GM12865 (cell line): Measurements from ENCODE around the gene ZBED4.

ENCODE experiments used
- DNase-seq: peaks from one replicate; pipeline ENCODE4 v3.0.0; 2010; ENCODE audit warnings: low read depth
- H3K4me3 ChIP-seq: 2 replicates; pipeline ENCODE4 v1.5.1; 2011; ENCODE audit warnings: mild to moderate bottlenecking, low read depth, low read length, control low read depth
- TF ChIP-seq, protein P1 (sequence below): IDR thresholded peaks from 2 replicates; pipeline ENCODE4 v1.5.1; 2011; ENCODE audit warnings: low read length, control low read depth, low read depth, inconsistent platforms; ENCODE audit not compliant: insufficient read depth; ENCODE audit errors: missing control alignments

The ZBED4 gene

DNA sequence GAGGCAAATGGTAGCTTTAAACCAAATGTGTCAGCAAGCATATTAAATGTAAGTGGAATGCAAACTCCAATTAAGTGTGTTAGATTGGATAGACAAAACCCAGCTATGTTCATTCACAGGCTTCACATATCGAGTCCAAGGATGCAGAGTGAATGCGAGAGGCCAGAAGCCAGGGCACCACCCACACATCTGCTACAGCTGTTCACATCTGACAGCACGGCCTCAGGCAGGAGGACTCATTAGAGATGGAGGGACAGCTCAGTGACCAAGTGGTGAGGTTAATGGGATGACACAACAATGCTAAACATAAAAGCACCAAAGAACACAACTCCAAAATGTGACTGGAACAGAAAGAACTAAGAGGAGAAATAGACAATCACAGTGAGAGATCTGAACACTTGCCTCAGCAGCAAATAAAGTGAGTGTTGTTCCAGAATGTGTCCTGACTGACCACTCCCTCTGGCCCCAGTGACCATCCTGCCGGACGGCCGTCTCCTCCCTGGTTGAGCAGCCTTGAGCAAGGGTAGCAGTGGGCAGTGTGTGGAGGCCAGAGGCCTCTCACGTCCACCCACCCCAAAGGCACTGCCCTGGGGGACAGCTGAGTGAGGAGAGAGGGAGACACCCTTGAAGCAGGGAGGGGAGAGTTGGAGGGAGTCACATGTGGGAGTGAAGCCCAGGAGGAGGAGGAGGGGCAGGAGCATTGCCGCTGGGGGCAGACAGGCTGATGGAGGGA lies 40.8 kb downstream of the ZBED4 start:
- H3K4me3 ChIP-seq, result no peak overlapping the region
- TF ChIP-seq, protein P1, sequence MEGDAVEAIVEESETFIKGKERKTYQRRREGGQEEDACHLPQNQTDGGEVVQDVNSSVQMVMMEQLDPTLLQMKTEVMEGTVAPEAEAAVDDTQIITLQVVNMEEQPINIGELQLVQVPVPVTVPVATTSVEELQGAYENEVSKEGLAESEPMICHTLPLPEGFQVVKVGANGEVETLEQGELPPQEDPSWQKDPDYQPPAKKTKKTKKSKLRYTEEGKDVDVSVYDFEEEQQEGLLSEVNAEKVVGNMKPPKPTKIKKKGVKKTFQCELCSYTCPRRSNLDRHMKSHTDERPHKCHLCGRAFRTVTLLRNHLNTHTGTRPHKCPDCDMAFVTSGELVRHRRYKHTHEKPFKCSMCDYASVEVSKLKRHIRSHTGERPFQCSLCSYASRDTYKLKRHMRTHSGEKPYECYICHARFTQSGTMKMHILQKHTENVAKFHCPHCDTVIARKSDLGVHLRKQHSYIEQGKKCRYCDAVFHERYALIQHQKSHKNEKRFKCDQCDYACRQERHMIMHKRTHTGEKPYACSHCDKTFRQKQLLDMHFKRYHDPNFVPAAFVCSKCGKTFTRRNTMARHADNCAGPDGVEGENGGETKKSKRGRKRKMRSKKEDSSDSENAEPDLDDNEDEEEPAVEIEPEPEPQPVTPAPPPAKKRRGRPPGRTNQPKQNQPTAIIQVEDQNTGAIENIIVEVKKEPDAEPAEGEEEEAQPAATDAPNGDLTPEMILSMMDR, result no peak
- DNase-seq, result no peak

DNA sequence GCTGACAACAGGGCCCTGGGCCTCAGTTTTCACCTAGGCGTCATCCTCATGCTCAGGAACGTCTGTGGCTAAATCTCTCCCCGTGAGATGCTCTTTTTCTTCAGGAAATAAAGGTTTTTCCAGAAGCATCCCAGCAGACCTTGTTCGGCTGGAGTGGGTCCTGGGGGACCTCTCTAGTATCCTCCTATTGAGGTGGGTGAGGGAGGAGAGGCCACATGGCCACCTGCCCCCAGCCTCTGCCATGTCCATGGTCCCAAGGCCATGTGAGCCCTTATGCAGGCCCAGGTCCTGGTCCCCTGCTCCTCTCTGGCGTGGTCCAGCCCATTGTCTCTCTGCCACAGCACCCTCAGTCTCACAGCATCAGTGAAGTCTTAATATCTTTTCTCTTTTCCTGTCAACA lies 42.6 kb downstream of the ZBED4 start:
- TF ChIP-seq, protein P1, result no peak
- DNase-seq, result no peak
- no peak overlapping the region for H3K4me3 ChIP-seq

DNA sequence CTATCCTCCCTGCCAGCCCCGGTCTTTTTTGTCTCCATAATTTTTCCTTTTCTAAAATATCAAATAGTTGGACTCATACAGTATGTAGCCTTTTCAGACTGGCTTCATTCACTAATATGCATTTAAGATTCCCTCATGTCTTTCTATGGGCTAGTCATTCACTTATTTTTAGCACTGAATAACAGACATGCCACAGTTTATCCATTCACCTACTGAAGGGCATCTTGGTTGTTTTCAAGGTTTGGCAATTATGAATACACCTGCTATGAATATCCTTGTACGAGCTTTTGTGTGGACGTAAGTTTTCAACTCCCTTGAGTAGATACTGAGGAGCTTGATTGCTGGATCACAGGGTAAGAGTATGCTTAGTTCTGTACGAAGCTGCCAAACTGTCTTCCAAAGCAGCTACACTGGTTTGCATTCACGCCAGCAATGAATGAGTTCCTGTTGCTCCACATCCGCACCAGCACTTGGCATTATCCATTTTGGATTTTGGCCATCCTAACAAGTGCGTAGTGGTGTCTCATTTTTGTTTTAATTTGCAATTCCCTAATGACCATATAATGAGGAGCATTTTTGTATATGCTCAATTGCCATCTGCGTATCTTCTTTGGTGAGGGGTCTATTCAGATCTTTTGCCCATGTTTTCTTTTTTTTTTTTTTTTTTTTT lies 43.5 kb downstream of the ZBED4 start:
- TF ChIP-seq, protein P1, result no peak
- H3K4me3 ChIP-seq, result no peak overlapping the region
- DNase-seq, result no peak

DNA sequence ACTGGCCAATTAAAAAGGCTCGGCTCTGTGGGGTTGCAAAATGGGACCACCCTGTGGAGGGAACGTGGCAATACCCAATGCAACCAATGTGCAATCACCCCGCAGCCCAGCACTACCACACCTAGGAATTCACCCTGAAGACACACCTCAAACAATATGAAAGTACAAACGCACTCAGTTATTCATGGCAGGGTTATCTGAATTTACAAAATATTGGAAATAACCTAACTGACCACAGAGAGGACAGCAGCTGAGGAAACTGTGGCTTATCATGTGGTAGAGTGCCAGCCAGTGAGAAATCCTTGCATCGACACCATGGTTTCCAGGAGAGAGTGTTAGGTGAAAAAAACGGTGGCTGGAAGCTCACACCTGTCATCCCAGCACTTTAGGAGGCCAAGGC lies 45.9 kb downstream of the ZBED4 start:
- no peak overlapping the region for H3K4me3 ChIP-seq
- no peak for DNase-seq
- TF ChIP-seq, protein P1, result no peak

DNA sequence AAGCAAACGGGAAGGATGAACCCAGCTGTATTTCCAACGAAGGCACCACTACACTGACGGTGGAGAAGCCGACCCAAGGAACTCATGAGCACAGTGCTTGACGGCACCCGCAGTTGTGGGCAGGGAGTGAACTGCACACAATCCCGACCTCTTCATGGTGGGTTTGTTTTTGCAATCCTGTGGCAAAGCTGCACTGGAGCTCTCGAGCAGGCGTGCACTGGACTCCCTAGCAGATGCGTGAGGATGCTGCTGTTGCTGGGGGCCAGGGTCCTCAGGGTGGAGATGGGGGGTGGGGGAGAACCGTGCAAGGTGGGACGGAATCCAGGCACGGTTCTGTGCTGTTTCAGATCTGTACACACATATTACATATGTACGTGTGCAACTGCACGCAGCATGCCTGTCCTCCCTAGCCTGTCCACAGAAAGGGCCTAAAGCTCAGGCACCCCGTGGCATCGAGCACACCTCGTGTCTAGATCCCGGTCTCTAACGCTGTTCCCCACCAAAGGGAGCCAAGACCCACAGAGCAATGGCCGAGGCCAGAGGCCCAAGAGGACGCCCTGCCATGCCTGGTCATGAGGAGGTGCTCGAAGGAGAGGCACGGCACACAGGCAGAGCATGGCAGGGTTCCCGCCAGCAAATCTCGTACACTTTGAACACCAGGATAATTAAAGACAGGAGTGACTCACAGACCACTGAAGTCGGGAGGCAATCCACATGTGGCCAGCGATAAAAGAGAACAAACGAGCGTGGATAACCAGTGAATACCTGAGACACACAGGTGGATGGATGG lies 47.0 kb downstream of the ZBED4 start:
- TF ChIP-seq, protein P1, result no peak
- no peak for DNase-seq
- H3K4me3 ChIP-seq, result no peak overlapping the region

DNA sequence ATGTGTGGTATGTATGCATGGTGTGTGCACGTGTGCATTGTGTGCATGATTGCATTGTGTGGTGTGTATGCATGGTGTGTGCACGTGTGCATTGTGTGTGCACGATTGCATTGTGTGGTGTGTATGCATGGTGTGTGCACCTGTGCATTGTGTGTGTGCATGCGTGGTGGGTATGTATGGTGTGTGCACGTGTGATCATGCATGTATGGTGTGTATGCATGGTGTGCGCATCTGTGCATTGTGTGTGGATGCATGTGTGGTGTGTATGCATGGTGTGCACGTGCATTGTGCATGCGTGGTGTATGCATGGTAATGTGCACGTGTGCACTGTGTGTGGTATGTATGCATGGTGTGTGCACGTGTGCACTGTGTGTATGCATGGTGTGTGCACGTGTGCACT lies 47.8 kb downstream of the ZBED4 start:
- no peak for DNase-seq
- TF ChIP-seq, protein P1, result no peak
- no peak overlapping the region for H3K4me3 ChIP-seq
